GM19372 (cell line): ENCODE measurements around the gene RPRML.

Experiments used
- ATAC-seq: cut with Tn5 transposase; IDR thresholded peaks from one replicate; pipeline ENCODE4 v1.9.1; 2021; ENCODE audit warnings: mild to moderate bottlenecking, low read depth, moderate library complexity; ENCODE audit not compliant: unreplicated experiment

The RPRML gene

DNA sequence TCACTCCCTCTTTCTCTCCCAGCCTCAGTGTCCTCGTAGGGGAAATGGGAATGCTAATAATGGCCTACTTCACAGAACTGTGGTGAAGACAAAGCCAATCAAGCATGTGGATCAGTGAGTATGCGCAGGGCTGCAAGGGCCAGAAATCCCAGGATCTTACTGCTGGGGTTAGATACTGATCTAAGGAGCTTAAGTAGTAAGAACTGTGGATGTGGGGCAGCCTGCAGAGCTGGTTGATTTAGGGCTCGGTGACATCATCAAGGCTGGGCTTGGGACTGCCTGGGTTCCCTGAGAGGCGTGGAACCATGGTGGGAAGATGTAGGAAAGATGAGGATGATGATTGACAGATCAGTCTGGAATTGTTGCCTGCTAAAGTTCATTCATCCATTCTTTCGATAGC is 30.5 kb downstream of the RPRML start:
- ATAC-seq = no peak

DNA sequence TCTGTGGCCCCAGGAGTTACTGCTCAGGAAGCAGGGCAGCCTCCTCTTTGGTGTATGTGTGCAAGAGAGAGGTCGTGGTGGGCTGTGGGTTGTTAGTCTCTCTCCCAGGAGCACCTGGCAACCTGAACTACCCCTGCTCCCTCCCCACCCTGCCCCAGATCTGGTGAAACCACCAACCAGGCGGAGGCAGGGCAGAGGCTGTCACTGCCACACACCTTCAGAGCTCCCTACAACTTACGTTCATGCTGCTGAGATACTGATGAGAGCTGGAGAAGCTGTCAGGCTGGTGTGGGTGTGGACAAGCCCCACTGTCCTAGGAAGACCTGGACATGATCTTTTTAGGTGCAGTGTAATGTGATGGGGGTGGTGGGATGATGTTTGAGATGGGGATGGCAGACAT is 31.8 kb downstream of the RPRML start:
- ATAC-seq = no peak

DNA sequence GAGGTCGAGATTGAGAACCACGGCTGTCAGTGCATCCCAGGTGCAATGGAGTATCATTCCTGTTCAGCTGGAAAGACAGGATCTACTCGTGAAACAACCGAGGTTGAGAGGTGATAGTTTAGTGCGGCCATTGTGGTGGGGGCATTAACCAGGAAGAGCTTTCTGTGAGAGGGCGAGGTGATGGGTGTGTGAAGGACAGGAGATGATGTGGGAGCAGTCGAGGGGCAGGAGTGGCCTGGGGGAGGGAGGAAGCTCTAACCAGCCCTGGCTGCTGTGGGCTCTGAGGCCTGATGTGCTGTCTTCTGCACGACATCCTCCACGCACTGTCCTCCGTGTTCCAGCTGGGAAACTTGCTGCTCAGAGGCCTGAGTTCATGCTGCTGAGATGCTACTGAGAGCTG is 34.1 kb downstream of the RPRML start:
- ATAC-seq = no peak

DNA sequence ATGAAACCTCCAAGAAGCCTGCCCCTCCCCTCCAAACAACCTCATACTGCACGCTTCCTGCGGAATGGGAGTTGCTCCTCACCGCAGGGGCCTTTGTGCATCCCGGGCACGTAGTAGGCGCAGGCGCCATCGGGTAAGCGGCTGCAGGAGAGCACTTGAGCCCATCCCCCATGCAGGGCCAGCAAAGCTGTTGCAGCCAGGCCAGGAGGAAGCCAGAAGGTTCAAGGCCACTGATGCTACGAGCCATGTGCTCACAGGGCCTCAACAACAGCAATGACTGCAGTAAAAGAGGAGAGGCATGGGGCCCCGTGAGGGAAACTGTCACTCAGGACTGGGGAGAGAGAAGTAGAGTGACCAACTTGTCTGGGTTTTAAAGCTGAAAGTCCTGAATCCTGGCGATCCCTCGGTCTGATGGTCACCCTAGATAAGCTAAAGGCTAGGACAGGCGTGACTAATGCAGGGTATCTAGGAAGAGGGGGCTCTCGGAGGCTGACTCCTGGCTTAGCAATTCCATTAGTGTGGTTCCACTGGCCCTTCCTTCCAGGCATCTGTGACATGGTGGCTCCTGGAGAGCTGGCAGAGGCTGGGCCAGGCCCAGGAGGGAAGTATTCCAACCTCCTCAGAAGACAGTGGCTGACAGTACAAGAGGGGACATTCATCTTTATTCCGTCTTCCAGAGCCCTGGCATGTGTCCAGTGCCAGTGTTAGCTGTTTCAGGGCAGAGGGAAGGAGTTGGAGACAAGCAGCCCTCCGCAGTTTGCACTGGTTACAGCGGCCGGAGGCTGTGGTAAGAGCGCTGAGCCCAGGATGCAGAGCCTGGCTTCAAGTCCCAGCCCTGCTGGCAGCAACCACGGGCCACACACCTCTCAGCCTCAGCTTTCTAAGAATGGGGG is 35.3 kb downstream of the RPRML start:
- ATAC-seq = no peak

DNA sequence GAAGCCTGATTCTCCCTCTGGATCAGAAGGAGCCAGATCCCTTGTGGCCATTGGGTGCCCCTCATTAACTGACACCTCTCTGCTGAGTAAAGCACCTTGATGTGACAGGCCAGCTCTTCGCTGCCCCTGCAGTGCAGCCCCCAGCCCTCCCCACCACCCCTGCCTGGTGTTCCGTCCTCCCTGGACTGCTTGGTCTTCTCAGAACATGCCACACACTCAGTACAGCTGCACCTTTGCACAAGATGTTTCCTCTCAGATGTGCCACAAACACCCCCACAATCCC is 35.9 kb downstream of the RPRML start:
- no peak for ATAC-seq

DNA sequence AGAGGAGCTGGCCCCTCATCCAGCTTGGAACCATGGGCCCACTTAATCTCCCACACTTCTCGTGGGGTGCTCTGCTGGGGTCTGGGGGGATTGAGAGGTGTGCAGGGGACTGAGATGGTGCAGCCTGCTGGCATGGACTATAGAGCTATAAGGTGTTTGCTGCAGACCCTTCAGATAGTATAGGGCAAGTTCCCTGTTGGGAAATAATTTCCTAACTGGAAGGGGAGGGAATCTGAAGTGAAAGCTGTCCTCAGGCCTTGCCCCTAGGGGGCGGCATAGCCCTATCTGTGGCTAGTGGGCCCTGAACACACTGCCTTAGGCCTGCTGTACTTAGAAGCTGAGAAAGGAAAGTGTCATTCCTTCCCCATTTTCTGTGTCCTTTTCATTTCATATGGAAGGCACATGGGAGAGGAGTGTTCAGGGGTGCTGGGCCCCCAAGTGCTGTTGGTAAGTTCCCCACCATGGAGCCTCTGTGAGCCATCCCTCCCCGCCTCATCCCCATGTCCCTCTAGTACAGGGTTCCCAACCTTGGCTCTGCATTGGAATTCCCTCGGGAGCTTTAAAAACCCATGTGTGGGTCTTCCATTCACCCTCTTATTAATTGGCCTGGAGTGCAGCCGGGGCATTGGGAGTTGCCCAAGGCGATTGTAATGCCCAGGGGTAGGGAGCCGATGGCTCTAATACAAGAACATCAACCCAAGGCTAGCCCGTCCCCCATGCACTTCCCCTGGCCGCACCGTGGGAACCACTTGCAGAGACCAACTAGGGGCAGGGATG is 36.4 kb downstream of the RPRML start:
- ATAC-seq = no peak

DNA sequence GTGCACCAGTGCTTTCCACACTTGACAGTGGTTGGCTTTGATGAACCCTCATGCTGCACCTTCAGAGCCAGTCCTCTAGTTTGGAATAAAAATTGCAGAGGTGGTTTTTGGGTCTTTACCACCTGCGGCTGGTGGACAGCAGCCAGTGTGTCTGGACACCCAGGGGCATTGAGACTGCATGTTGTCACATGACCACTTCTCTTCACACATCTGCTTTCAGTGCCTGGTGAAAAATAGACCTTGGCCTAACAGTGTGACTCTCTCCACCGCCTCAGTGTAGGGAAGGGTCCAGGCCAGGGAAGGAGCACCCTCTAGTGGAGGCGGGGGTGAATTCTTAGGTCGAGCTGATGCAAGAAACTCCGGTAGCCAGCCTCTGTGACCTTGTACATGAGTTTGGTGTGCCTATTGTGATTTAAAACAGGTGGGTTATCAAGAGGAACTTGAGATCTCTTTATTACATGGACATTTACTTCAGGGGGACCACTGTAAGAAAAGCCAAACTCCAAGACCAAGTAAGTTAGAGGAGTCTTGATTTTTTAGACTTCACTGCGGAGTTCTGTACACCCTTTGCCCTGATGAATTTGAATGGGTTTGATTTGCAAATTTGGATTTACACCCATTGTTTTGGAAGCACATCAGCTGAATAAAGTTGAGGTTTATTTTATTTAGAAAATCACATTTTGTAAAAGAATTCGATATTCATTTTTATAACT is 38.2 kb downstream of the RPRML start:
- no peak for ATAC-seq

DNA sequence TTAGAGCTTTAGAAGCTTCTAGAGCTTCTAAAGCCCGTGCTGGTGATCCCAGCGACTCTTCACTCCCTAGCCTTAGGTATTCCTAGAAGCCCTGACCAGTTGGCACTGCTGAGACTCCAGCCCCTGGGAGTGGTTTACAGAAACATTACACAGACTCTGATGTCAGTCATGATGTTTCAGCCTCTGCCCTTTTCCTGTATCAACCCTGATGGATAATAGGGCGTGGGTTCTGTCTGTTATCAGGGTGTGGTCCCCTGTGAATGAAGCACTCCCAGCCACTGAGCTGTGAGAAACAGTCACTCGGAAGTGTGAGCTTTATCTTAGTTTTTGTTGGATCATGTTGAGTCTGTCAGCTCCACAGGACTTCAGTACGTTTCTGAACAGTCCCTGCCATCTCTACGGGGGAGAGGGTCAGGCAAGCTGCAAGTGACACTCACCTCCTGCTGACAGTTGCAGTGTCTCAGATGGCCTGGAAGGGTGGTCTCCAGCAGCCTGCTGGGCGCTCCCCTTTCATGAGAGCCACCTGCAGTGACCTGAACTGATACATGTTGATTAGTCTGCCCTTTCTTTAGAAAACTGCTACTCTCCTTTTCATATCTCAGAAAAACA is 43.3 kb downstream of the RPRML start:
- ATAC-seq = no peak

DNA sequence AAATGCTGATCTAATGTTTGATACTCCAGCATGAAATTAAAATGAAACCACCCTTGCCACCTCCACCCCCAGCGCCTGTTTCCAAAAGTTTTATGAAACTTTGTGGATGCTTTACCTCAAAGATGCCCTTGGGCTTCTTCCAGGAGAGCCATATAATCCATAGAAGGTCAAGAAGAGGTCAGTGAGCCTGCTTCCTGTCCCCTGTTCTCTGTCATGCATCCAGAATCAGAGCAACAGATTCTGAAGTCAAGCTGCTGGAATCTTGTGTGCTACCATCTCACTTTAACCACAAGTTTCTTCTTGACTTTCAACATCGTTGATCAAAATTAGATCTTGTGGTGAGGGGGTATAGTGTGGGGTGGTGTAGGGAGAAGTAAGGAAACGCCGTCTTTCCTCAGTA is 47.5 kb downstream of the RPRML start:
- ATAC-seq = no peak

DNA sequence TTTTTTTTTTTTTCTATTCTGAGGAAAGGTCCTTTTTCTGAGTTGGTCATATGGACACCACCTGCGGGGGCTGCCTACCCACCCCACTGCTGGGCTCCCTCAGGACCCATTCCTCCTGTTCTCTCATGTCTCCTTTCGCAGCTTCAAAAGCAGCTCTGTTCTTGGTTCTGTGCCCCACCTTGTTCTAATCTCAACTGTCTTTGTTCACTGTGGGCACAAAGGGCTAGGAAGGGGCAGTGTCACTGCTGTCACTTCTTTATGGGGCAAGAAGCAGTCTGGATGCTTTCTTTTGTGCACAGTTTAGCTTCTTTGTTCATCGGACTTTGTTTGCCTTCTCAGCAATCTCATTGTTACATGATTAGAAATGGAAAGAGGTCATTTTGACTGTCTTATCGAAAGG is 49.0 kb downstream of the RPRML start:
- no peak for ATAC-seq

DNA sequence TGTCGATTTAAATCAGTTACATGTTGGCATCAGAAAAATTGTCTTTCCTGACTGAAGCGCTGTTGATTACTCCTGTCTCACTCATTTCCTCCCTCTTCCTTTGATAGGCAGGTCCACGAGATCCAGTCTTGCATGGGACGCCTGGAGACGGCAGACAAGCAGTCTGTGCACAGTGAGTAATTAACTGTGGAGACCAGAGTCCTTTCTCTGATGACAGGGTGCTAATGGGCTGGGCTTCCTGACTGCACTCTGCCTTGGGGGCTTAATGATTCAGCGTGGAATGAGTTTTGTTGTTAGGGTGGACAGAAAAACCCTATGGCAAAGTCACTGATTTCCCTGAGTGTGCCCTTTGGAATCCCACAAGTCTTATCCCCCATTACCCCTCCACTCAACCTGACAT is 49.6 kb downstream of the RPRML start:
- ATAC-seq = no peak

DNA sequence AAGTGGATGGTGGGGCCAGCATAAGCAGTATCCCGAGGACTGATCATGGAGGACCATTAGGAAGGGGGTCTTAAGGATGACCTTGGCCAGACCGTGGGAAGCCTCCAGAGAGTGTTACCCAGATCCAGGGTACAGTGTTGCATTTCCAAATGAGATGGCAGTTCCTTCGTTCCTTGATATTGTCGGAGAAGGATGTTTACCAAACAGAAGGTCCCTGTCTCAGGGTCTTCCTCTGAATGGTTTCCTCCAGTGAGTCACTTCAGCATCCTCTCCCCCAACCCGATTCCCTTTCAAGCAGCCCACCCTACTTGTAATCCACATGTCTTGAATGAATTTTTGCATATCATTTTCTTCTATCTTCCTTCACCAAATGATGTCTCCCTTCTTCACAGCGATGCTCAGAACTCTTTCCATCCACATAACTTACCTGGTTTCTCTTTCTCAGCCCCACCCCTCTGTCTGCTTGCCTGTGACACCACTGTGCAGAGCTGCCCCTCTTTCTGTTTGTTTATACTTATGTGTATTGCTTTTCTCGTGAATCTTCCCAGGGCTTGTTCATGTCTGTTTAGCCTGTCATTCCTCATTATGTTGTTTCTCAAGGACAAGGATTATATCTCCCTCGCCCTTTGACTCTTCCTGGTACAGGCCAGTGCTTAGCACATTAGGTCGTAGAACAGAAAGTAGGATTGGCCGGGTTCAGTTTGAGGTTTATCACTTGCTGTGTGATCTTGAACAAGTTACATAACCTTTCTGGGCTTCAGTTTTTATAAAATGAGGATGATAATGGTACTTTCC is 50.4 kb downstream of the RPRML start:
- ATAC-seq = no peak
